HepG2 (cell line): Measurements from ENCODE around the gene USP36. TPM values are rescaled to one million over a fixed set of nuclear protein-coding genes. Genes with fewer than 3 reads are reported as not detected.

Source experiments
- KAT2B ChIP-seq: fragments of 150-350 bp; IDR thresholded peaks from 2 replicates; pipeline ENCODE4 v1.6.1; 2014; ENCODE audit warnings: low read depth, low read length, borderline replicate concordance
- KLF11 ChIP-seq: IDR thresholded peaks from 2 replicates; pipeline ENCODE4 v1.6.1; 2016; ENCODE audit warnings: missing compliant biosample characterization
- PRPF4 ChIP-seq: fragments of 200-400 bp; formaldehyde crosslinking; IDR thresholded peaks from 2 replicates; pipeline ENCODE4 v1.6.1; 2016; ENCODE audit warnings: low read length, low read depth; ENCODE audit not compliant: poor library complexity, severe bottlenecking
- REXO4 ChIP-seq: sonication (generic); formaldehyde crosslinking; IDR thresholded peaks from 2 replicates; pipeline ENCODE4 v1.8.0; 2022; ENCODE audit warnings: missing genetic modification reagents, mild to moderate bottlenecking, borderline replicate concordance
- ZFP36L2 ChIP-seq: sonication (generic); formaldehyde crosslinking; IDR thresholded peaks from 2 replicates; pipeline ENCODE4 v1.4.0; 2020; ENCODE audit warnings: missing genetic modification reagents
- ZNF44 ChIP-seq: sonication (generic); formaldehyde crosslinking; IDR thresholded peaks from 2 replicates; pipeline ENCODE4 v1.5.1; 2020; ENCODE audit warnings: mild to moderate bottlenecking, missing genetic modification reagents
- polyA plus RNA-seq, 8 experiments: library from polyadenylated mRNA; depleted of rRNA in 3 of 8; stranded (reverse) in 7 of 8; unstranded in 1 of 8; fragments of >200 nt; fragmentation: Illumina TruSeq in 4 of 8; extraction: Trizol in 4 of 8; gene quantifications; 2 replicates each; pipeline versions ENCODE4 v1.2.1 to v1.2.3, GENCODE V29; 2011 to 2016; ENCODE audit warnings: low read depth in 4 of 8, missing spikeins in 1 of 8, mixed read lengths in 1 of 8; ENCODE audit not compliant: insufficient read depth in 1 of 8
- total RNA-seq, 5 experiments: library from RNA; depleted of rRNA; stranded (reverse); fragments of >200 nt; fragmentation: Illumina TruSeq; extraction: Trizol; gene quantifications; 2 replicates each; pipeline ENCODE4 v1.2.3, GENCODE V29; 2016; ENCODE audit warnings: low read depth in 1 of 5
- TF ChIP-seq, protein P1 (sequence below): sonication (generic); formaldehyde crosslinking; IDR thresholded peaks from 2 replicates; pipeline ENCODE4 v1.5.0; 2020; ENCODE audit warnings: mild to moderate bottlenecking, missing genetic modification reagents
- TF ChIP-seq, protein P2 (sequence below): sonication (generic); formaldehyde crosslinking; IDR thresholded peaks from 2 replicates; pipeline ENCODE4 v1.4.0; 2020; ENCODE audit warnings: mild to moderate bottlenecking, missing genetic modification reagents
- TF ChIP-seq, protein P3 (sequence below): sonication (generic); formaldehyde crosslinking; conservative IDR thresholded peaks from 2 replicates; pipeline ENCODE4 v1.5.0; 2020; ENCODE audit warnings: missing genetic modification reagents

USP36 gene
- total and polyA plus RNA-seq, 2 of the 13 experiments (the other 11 are each of a cell fraction or from before 2014, with no cell fraction given): 29.6 to 45.9 TPM

DNA sequence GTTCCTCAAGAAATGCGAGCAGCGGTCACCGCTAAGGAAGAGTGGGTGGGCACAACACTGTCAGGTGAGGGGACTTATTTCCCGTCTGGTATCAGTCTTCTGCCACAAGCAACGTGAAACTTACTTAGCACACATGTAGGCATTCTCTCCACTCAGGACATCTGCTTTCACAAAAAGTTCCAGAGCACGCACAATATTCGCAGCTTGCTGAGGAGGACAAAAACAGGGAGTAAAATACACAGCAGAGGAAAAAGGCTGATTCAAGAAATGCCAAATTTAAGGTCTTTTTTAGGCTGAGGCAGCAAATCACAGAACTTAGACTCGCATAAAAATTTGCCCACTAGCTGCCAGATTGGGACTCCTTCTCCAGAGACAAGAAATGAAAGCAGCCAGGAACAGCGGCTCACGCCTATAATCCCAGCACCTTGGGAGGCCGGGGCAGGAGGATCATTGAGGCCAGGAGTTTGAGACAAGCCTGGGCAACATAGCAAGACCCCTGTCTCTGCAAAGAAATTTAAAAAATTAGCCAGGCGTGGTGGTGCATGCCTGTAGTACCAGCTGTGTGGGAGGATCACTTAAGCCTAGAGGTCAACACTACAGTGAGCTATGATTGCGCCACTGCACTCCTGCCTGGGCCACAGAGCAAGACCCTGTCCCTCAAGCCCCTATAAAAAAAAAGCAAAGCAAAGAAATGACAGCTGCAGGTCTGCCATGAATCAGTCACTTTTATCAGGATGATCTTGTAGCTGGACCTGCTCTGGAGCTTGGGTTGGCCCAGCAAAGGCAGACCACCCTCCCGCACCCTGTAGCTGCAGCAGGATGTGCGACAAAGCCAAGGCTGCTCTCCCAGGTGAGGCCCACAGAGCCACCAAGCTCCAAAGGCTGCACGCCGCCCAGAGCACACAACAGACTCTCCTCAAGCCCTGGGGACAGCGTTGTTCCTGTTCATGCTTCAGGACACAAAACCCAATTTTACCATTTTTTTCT lies 20.5 kb downstream of the USP36 start (continued):
- TF ChIP-seq, protein P1, sequence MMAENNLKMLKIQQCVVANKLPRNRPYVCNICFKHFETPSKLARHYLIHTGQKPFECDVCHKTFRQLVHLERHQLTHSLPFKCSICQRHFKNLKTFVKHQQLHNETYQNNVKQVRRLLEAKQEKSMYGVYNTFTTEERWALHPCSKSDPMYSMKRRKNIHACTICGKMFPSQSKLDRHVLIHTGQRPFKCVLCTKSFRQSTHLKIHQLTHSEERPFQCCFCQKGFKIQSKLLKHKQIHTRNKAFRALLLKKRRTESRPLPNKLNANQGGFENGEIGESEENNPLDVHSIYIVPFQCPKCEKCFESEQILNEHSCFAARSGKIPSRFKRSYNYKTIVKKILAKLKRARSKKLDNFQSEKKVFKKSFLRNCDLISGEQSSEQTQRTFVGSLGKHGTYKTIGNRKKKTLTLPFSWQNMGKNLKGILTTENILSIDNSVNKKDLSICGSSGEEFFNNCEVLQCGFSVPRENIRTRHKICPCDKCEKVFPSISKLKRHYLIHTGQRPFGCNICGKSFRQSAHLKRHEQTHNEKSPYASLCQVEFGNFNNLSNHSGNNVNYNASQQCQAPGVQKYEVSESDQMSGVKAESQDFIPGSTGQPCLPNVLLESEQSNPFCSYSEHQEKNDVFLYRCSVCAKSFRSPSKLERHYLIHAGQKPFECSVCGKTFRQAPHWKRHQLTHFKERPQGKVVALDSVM: peak; percentile 60; the same call in 1 of the 2 replicates
- TF ChIP-seq, protein P2, sequence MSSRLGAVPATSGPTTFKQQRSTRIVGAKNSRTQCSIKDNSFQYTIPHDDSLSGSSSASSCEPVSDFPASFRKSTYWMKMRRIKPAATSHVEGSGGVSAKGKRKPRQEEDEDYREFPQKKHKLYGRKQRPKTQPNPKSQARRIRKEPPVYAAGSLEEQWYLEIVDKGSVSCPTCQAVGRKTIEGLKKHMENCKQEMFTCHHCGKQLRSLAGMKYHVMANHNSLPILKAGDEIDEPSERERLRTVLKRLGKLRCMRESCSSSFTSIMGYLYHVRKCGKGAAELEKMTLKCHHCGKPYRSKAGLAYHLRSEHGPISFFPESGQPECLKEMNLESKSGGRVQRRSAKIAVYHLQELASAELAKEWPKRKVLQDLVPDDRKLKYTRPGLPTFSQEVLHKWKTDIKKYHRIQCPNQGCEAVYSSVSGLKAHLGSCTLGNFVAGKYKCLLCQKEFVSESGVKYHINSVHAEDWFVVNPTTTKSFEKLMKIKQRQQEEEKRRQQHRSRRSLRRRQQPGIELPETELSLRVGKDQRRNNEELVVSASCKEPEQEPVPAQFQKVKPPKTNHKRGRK (CRISPR knock-in tag): no peak
- no peak for TF ChIP-seq ZNF44 (CRISPR knock-in tag)
- TF ChIP-seq KLF11 (CRISPR knock-in tag): no peak
- no peak for TF ChIP-seq PRPF4
- no peak for TF ChIP-seq KAT2B
- TF ChIP-seq, protein P3, sequence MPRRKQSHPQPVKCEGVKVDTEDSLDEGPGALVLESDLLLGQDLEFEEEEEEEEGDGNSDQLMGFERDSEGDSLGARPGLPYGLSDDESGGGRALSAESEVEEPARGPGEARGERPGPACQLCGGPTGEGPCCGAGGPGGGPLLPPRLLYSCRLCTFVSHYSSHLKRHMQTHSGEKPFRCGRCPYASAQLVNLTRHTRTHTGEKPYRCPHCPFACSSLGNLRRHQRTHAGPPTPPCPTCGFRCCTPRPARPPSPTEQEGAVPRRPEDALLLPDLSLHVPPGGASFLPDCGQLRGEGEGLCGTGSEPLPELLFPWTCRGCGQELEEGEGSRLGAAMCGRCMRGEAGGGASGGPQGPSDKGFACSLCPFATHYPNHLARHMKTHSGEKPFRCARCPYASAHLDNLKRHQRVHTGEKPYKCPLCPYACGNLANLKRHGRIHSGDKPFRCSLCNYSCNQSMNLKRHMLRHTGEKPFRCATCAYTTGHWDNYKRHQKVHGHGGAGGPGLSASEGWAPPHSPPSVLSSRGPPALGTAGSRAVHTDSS (CRISPR knock-in tag): no peak
- no peak for TF ChIP-seq REXO4 (CRISPR knock-in tag)
- no peak for TF ChIP-seq ZFP36L2 (CRISPR knock-in tag)
